Small intestine (tissue), 7 donors: ENCODE results near the gene RBM3. TPM values are rescaled to one million over a fixed set of nuclear protein-coding genes. Genes with fewer than 3 reads are reported as not detected.
"Not testable (repeated sequence)": the region's sequence is repeated elsewhere in the genome, so short reads cannot be mapped to it uniquely, and the experiment has no call there.

ENCODE experiments used
- DNase-seq, 2 donors: peaks; one replicate each; pipeline versions ENCODE4 v3.0.0 to v3.0.0-alpha.2; 2013
- FAIRE-seq: peaks from 2 replicates; lab custom pipeline; 2012; peaks lifted over from hg19 to GRCh38; lab: Jason Lieb, UNC
- H3K27ac ChIP-seq, 3 donors: one replicate each; pipeline ENCODE4 v1.5.1; 2013; ENCODE audit warnings: low read length in 2 of 3, mild to moderate bottlenecking in 2 of 3, control low read depth in 1 of 3, inconsistent platforms in 1 of 3, low read depth in 1 of 3, moderate library complexity in 1 of 3
- H3K27me3 ChIP-seq, 3 donors: one replicate each; pipeline ENCODE4 v1.6.1; 2013; ENCODE audit warnings: low read length in 3 of 3, inconsistent platforms in 1 of 3; ENCODE audit not compliant: control insufficient read depth in 3 of 3, insufficient read depth in 3 of 3
- H3K36me3 ChIP-seq, 3 donors: one replicate each; pipeline ENCODE4 v1.6.1; 2013; ENCODE audit warnings: low read length in 3 of 3, inconsistent platforms in 1 of 3, low read depth in 1 of 3, mild to moderate bottlenecking in 1 of 3, moderate library complexity in 1 of 3; ENCODE audit not compliant: control insufficient read depth in 3 of 3, insufficient read depth in 2 of 3
- H3K4me1 ChIP-seq, 3 donors: one replicate each; pipeline ENCODE4 v1.6.1; 2013; ENCODE audit warnings: low read length in 2 of 3, inconsistent platforms in 1 of 3, low read depth in 1 of 3, mild to moderate bottlenecking in 1 of 3, moderate library complexity in 1 of 3; ENCODE audit not compliant: control insufficient read depth in 3 of 3, insufficient read depth in 2 of 3
- H3K4me3 ChIP-seq, 3 donors: one replicate each; pipeline ENCODE4 v1.5.1; 2013; ENCODE audit warnings: low read length in 3 of 3, control low read depth in 1 of 3, inconsistent platforms in 1 of 3, low read depth in 1 of 3, mild to moderate bottlenecking in 1 of 3, moderate library complexity in 1 of 3
- H3K9me3 ChIP-seq, 2 donors: one replicate each; pipeline ENCODE4 v1.6.1; 2013; ENCODE audit warnings: low read depth in 1 of 2, low read length in 1 of 2; ENCODE audit not compliant: control insufficient read depth in 2 of 2, insufficient read depth in 1 of 2
- WGBS, 3 donors: extraction: QIAGEN DNeasy Blood & Tissue Kit; methylation state at CpG; one replicate each; pipeline ENCODE4 v1.1.7; 2013; 5-methylcytosine and 5-hydroxymethylcytosine counted together
- polyA plus RNA-seq, 4 donors: library from polyadenylated mRNA; stranded (reverse) in 3 of 4; unstranded in 1 of 4; fragments of 200-250 nt in 3 of 4; fragments of 120-200 nt in 1 of 4; gene quantifications; one replicate each; pipeline versions ENCODE4 v1.2.1 to v1.2.3, GENCODE V29; 2013
- donor health status: healthy with polysubstance abuse.
- donor health status: control.
- donor health status: control.
- donor health status: Bipolar disorder and iron deficiency.
- donor health status: healthy.

The RBM3 gene
- polyA plus RNA-seq, 4 donors = 87.9 to 222 (median 173) TPM

- Histone ChIP-seq H3K4me3 (peak overlapping the region in 1 of 3 donors; percentile 27), H3K9me3 (no peaks in the 10 kb centered on the region), H3K27me3 (no peaks in the 10 kb centered on the region), H3K27ac (peak overlapping the region; percentile 32 to 87 (median 82)), H3K4me1 (peaks cover 0 to 3% (median 3%) of the 10 kb centered on the region in 3 donors), H3K36me3 (peaks cover 0 to 9% (median 0%) of the 10 kb centered on the region in 3 donors)
- 64 to 79% (median 78%) methylated on average over 18 to 23 of the region's 23 CpGs for WGBS, 3 donors
- FAIRE-seq (no peak), DNase-seq (no peak)
Measured at GRCh38 chrX:48538641-48539344, 35.5 kb upstream of the RBM3 start.

- H3K4me1 ChIP-seq = peaks cover 0 to 3% (median 3%) of the 10 kb centered on the region in 3 donors
- WGBS, 3 donors = 0 to 30% (median 11%) methylated on average over 25 to 59 of the region's 59 CpGs
- no peaks in the 10 kb centered on the region for H3K27me3 ChIP-seq
- H3K9me3 ChIP-seq = no peaks in the 10 kb centered on the region
- DNase-seq (peak; percentile 96 to 97), FAIRE-seq (no peak)
- H3K4me3 ChIP-seq = peak within 1 kb of the TSS; percentile 31 to 76 (median 47)
- peak within 1 kb of the TSS; percentile 46 to 87 (median 82) for H3K27ac ChIP-seq
- H3K36me3 ChIP-seq = peaks cover 0 to 9% (median 0%) of the 10 kb centered on the region in 3 donors
Measured at GRCh38 chrX:48539345-48540027, 34.8 kb upstream of the RBM3 start, which contains the start of gene TBC1D25. Gene TBC1D25 (plus strand): TSS chrX:48539714. CDS start chrX:48539798, 84 bp downstream.

- Histone ChIP-seq H3K36me3 (peaks cover 0 to 13% (median 0%) of the 10 kb centered on the region in 3 donors), H3K9me3 (no peaks in the 10 kb centered on the region), H3K27ac (peak overlapping the region; percentile 46 to 87 (median 82)), H3K4me3 (peak overlapping the region; percentile 31 to 76 (median 47)), H3K4me1 (peaks cover 0 to 3% (median 3%) of the 10 kb centered on the region in 3 donors), H3K27me3 (no peaks in the 10 kb centered on the region)
- 5 to 44% (median 19%) methylated on average over 6 to 12 of the region's 12 CpGs for WGBS, 3 donors
- FAIRE-seq (no peak), DNase-seq (no peak)
Measured at GRCh38 chrX:48540028-48540375, 34.3 kb upstream of the RBM3 start.

- DNase-seq = peak in 1 of 2 donors; percentile 4
- FAIRE-seq = no peak
- H3K36me3 ChIP-seq = peaks cover 0 to 13% (median 0%) of the 10 kb centered on the region in 3 donors
- peak overlapping the region in 2 of 3 donors; percentile 47 to 76 for H3K4me3 ChIP-seq
- H3K27ac ChIP-seq = peak overlapping the region in 1 of 3 donors; percentile 87
- H3K27me3 ChIP-seq = no peaks in the 10 kb centered on the region
- peaks cover 0 to 3% (median 3%) of the 10 kb centered on the region in 3 donors for H3K4me1 ChIP-seq
- 78 to 87% (median 83%) methylated on average over 7 of the region's 7 CpGs for WGBS, 3 donors
- H3K9me3 ChIP-seq = no peaks in the 10 kb centered on the region
Measured at GRCh38 chrX:48540480-48540879, 33.8 kb upstream of the RBM3 start.

GRCh38 chrX:48541140-48541814 is 33.0 kb upstream of the RBM3 start:
- peak overlapping the region in 1 of 3 donors; percentile 17 for H3K4me3 ChIP-seq
- no peak for FAIRE-seq
- no peaks in the 10 kb centered on the region for H3K27me3 ChIP-seq
- peak overlapping the region in 2 of 3 donors; percentile 24 to 65 for H3K27ac ChIP-seq
- H3K36me3 ChIP-seq = peaks cover 0 to 13% (median 0%) of the 10 kb centered on the region in 3 donors
- 75 to 87% (median 76%) methylated on average over 10 of the region's 10 CpGs for WGBS, 3 donors
- H3K4me1 ChIP-seq = peaks cover 0 to 3% (median 3%) of the 10 kb centered on the region in 3 donors
- no peaks in the 10 kb centered on the region for H3K9me3 ChIP-seq
- DNase-seq = no peak

GRCh38 chrX:48548871-48549270 is 25.4 kb upstream of the RBM3 start:
- no peaks in the 10 kb centered on the region for H3K4me1 ChIP-seq
- no peak for DNase-seq
- no peak overlapping the region for H3K27ac ChIP-seq
- WGBS, 3 donors = 86 to 95% (median 90%) methylated on average over 3 of the region's 3 CpGs
- H3K27me3 ChIP-seq = no peaks in the 10 kb centered on the region
- no peak for FAIRE-seq
- H3K36me3 ChIP-seq = peaks cover 0 to 14% (median 3%) of the 10 kb centered on the region in 3 donors
- no peak overlapping the region for H3K4me3 ChIP-seq
- no peaks in the 10 kb centered on the region for H3K9me3 ChIP-seq

- not testable (repeated sequence) for H3K9me3 ChIP-seq, FAIRE-seq, H3K4me1 ChIP-seq, H3K27me3 ChIP-seq, H3K27ac ChIP-seq, H3K4me3 ChIP-seq, DNase-seq
- WGBS, 3 donors = 86 to 96% (median 94%) methylated on average over 9 of the region's 9 CpGs
- H3K36me3 ChIP-seq = peaks cover 2 to 33% (median 6%) of the 10 kb centered on the region in 3 donors
Measured at GRCh38 chrX:48555731-48556325, 18.5 kb upstream of the RBM3 start.

- no peaks in the 10 kb centered on the region for H3K9me3 ChIP-seq
- FAIRE-seq = no peak
- no peak for DNase-seq
- no peak overlapping the region for H3K4me3 ChIP-seq
- H3K4me1 ChIP-seq = no peaks in the 10 kb centered on the region
- WGBS, 3 donors = 80 to 83% (median 83%) methylated on average over 4 of the region's 4 CpGs
- no peak overlapping the region for H3K27ac ChIP-seq
- no peaks in the 10 kb centered on the region for H3K27me3 ChIP-seq
- H3K36me3 ChIP-seq = peaks cover 2 to 42% (median 8%) of the 10 kb centered on the region in 3 donors
Measured at GRCh38 chrX:48558271-48558670, 16.0 kb upstream of the RBM3 start.
